DMS53 treated with DMSO at 0.1 percent for 48 hours (cell line): ENCODE data around the gene PRKRIP1.
"Not testable (repeated sequence)": the region's sequence is repeated elsewhere in the genome, so short reads cannot be mapped to it uniquely, and the experiment has no call there.

Experiments
- DNase-seq: peaks from one replicate; lab custom pipeline; 2025; ENCODE audit not compliant: unreplicated experiment; lab: John Stamatoyannopoulos, UW

PRKRIP1 gene

GRCh38 chr7:102455596-102455995 is 59.4 kb downstream of the PRKRIP1 start:
- DNase-seq, result no peak

- no peak for DNase-seq
Observed at GRCh38 chr7:102456327-102456726, 60.2 kb downstream of the PRKRIP1 start.

- DNase-seq, result no peak
Observed at GRCh38 chr7:102457352-102457924, 61.3 kb downstream of the PRKRIP1 start.

GRCh38 chr7:102459221-102459844 is 63.2 kb downstream of the PRKRIP1 start:
- no peak for DNase-seq

GRCh38 chr7:102460467-102460866 is 64.3 kb downstream of the PRKRIP1 start:
- DNase-seq, result no peak

GRCh38 chr7:102463841-102464576 is 67.8 kb downstream of the PRKRIP1 start:
- DNase-seq, result no peak

- peak; percentile 84 for DNase-seq
Observed at GRCh38 chr7:102464577-102465280, 68.6 kb downstream of the PRKRIP1 start, which contains the start of the genes ALKBH4 and LRWD1. ALKBH4 (minus strand) TSS chr7:102464863; CDS start chr7:102464836, 27 bp downstream. LRWD1 (plus strand) TSS chr7:102464984; CDS start chr7:102465081, 97 bp downstream.

GRCh38 chr7:102466097-102466496 is 69.9 kb downstream of the PRKRIP1 start:
- no peak for DNase-seq

- DNase-seq, result no peak
Observed at GRCh38 chr7:102467581-102468477, 71.7 kb downstream of the PRKRIP1 start.

GRCh38 chr7:102468478-102469350 is 72.6 kb downstream of the PRKRIP1 start:
- no peak for DNase-seq

- no peak for DNase-seq
Observed at GRCh38 chr7:102469351-102469971, 73.3 kb downstream of the PRKRIP1 start.

- DNase-seq, result no peak
Observed at GRCh38 chr7:102469972-102470825, 74.0 kb downstream of the PRKRIP1 start.

- no peak for DNase-seq
Observed at GRCh38 chr7:102471791-102472125, 75.6 kb downstream of the PRKRIP1 start.

- DNase-seq, result no peak
Observed at GRCh38 chr7:102472126-102473041, 76.2 kb downstream of the PRKRIP1 start.

GRCh38 chr7:102473271-102473991 is 77.3 kb downstream of the PRKRIP1 start:
- DNase-seq, result no peak

GRCh38 chr7:102474116-102474515 is 78.0 kb downstream of the PRKRIP1 start:
- not testable (repeated sequence) for DNase-seq
